ENCODE results near the gene ARHGAP26.

DNA sequence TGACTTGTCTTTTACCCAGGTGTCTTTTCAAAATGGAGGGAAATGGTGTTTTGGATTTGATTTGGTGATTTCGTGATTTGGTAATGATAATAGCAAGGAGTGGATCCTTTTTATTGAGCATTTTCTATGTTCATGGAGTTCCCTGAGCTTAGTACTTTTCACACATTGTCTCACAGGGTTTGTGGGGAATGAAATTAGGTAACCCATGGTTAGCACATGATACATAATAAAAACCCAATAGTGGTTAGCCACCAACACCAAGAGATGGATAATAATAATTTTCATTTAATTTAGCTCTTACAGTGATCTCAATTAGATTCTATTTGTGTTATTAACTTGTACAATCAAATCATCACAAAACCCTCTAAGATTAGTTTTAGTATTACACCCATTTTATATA, 65.4 kb downstream of the ARHGAP26 start:
- TF ChIP-seq, protein P1, sequence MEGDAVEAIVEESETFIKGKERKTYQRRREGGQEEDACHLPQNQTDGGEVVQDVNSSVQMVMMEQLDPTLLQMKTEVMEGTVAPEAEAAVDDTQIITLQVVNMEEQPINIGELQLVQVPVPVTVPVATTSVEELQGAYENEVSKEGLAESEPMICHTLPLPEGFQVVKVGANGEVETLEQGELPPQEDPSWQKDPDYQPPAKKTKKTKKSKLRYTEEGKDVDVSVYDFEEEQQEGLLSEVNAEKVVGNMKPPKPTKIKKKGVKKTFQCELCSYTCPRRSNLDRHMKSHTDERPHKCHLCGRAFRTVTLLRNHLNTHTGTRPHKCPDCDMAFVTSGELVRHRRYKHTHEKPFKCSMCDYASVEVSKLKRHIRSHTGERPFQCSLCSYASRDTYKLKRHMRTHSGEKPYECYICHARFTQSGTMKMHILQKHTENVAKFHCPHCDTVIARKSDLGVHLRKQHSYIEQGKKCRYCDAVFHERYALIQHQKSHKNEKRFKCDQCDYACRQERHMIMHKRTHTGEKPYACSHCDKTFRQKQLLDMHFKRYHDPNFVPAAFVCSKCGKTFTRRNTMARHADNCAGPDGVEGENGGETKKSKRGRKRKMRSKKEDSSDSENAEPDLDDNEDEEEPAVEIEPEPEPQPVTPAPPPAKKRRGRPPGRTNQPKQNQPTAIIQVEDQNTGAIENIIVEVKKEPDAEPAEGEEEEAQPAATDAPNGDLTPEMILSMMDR (conservative IDR thresholded peaks at IDR 0.05; ENCODE audit: low read depth, low read length), result no peak
- TF ChIP-seq POLR2A (IDR thresholded peaks at IDR 0.05; ENCODE audit: low read depth, low read length) (no peak), BHLHE40 (IDR thresholded peaks at IDR 0.05; ENCODE audit: low read depth, low read length) (no peak), MAZ (IDR thresholded peaks at IDR 0.05; ENCODE audit: borderline replicate concordance, low read depth, low read length) (no peak)
